Activated CD4-positive, alpha-beta T cell treated with anti-CD3 and anti-CD28 coated beads, Interleukin-2, Interleukin-6, amounts not matched to agents 100 ng/mL and 50 ng/mL, durations not matched to agents 16 hours and 8 hours (primary cell): Measurements from ENCODE around the gene POU2F2.
A peak's percentile ranks its signal among the peaks of the same experiment; 100 is the strongest.

Source experiments
- DNase-seq: peaks from one replicate; pipeline ENCODE4 v3.0.0-alpha.2; 2020

The POU2F2 gene

DNA sequence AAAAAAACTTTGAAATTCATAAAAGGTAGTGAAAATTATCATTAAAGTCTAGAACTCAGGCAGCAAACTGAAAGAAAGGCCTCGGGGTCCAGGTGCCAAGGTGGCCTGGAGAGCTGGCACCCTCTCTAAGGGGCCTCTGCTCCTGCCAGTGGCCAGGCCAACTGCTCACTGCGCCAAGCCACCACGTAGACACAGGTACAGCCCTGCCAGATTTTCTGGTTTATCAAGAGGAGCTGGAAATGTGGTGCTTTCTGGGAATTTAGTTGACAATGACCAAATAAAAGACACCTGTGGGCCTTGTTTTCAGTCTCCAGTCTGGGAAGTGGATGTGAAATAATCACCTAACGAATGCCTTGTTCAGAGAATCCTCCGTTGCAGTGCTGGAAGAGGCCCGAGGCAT, 33.5 kb downstream of the POU2F2 start:
- DNase-seq = no peak

DNA sequence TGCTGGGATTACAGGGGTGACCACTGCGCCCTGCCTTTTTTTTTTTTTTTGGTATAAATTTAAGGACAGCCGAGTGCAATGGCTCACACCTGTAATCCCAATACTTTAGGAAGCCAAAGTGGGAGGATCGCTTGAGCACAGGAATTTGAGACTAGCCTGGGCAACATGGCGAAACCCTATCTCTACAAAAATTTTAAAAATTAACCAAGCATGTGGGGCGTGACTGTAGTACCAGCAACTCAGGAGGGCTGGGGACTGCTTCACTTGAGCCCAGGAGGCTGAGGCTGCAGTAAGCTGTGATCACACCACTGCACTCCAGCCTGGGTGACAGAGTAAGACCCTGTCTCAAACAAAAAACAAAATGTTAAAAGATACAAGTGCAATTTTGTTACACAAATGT, 34.8 kb downstream of the POU2F2 start:
- no peak for DNase-seq

DNA sequence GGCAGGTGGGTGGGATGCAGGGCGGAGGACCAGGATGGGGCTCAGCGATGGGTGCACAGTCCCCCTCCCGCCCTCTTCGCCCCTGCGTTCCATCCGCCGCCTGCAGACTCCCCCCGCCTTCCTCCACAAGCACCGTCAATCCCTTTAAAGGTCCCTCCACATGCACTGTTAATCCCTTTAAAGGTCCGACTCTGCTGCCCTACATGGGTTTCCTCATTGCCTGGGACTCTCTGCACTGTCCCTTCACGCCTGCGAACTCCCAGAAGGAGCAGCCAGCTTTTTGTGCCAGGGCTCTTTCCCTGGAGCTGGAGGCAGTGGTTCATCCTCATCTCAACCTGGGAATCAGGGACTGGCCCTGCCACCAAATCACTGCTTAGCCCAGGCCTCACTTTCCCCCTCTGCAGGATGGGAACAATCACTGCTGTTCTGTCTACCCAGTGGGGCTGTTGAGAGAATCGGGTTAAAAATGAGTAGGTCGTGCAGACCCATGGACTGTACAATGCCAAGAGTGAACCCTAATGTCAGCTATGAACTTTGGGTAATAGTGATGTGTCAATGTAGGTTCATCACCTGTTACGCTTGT, 35.9 kb downstream of the POU2F2 start:
- no peak for DNase-seq

DNA sequence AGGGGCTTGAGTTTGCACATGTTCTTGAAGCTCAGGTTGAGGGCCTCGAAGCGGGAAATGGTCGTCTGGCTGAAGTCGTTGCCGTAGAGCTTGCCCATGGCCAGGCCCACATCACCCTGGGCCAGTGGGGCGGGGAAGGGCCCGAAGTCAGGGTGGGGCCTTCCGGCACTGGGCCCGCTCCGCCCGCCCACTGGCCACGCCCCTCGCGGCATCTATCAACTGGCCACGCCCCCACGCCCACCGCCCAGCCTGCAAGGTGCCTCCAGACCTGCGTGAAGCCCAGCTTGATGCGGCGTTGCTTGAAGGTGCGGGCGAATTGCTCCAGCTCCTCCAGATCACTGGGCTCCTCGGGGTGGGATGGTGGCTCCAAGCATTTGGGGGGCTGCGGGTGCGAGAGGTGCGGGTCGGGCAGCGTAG, 36.4 kb downstream of the POU2F2 start:
- no peak for DNase-seq

DNA sequence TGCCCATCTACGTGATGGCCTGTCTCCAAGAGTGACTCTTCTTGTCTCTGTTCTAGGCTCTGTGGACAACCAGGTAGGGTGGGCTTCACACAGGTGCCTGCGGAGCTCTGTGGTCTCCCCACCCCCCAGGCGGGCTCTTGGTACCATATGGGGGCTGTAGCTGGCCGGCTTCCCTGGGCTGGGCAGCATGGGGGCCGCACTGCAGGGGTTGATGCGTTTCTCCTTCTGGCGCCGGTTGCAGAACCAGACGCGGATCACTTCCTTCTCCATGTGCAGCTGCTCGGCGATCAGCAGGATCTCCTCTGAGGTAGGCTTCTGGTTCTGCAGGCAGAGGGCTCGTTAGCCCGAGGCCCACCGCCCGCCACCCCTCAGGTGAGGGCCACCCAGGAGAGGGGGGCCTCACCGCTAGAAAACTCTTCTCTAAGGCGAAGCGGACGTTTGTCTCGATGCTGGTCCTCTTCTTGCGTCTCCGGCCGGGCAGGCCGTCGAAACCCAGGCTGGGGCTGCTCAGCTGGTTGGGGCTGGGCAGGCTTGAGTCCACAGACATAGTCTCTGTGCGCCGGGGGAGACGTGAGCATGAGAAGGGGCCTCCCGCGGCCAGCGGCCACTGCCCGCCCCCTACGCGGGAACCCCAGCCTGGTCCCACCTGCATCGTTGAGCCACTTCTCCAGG, 37.0 kb downstream of the POU2F2 start:
- no peak for DNase-seq

DNA sequence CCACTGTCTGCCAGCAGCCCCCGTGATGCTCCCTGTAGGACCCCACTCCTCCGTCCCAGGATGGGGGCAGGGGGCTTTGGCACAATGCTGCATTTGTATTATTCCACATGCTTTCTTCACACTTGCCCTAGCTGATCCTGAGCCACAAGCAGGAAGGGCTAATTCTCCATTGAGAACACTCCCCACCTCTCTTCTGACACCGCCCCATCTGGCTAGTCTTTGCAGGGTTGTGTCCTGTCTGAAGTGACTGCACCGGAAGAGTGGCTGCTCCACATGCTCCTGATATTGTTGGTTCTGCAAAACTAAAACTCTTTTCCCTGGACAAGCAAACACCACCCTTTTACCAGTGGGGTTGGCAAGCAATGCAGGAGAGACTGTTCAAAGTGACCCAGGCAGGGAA, 38.3 kb downstream of the POU2F2 start:
- no peak for DNase-seq

DNA sequence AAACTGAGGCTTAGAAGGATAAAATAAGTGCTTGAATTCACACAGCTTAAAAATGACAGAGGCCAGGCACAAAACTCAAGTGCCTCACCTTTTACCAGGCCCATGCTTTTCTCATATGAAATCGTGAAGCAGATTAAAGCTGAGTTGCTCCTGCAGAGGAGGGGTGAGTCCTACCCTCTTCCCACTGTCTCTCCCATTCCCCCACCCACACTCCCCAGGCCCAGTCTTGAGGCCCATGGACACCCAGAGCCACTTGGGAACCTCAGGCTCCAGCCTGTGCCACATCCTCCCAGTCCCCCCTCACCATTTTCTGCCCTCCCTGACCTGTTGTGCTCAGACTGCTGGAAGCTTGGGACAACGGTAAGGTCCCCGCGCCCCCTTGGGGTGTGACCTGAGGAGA, 38.7 kb downstream of the POU2F2 start:
- DNase-seq = no peak

DNA sequence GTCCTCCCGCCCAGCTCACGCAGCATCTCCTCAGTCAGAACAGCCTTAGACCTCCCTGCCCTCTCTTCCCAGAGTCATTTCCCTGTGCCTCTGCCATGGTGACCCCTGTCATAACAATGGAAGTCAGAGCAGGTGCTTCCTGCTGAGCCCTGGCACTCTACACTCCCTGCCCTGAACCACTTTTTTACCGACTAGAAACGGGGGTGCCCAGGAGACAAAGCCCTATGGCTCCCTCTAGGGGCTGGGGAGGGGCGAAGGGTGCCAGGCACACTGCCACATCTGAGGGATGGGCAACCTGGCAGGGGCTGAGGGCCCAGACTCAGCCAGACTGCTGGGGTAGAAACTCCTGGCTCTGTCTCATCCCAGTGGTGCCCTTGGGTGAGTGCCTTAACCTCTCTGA, 39.9 kb downstream of the POU2F2 start:
- peak; percentile 70 for DNase-seq

DNA sequence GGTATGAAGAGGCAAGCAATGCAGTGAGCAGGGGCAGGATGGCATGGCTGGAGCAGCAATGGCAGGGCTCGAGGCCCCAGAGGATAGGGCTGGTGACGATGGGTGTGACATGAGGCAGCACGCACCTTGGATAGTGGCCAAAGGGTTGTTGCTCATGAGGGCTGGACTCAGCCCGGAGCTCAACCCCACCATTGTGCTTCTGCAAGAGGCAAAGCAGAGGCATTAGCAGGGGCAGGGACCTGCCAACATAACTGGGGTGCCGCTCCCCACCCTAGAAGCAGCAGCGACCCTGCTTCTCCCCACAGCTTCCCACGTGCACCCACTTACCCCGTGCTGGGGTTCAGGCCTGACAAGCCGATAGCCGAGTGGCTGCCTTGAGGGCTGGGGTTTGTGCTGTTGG, 40.5 kb downstream of the POU2F2 start:
- DNase-seq = no peak

DNA sequence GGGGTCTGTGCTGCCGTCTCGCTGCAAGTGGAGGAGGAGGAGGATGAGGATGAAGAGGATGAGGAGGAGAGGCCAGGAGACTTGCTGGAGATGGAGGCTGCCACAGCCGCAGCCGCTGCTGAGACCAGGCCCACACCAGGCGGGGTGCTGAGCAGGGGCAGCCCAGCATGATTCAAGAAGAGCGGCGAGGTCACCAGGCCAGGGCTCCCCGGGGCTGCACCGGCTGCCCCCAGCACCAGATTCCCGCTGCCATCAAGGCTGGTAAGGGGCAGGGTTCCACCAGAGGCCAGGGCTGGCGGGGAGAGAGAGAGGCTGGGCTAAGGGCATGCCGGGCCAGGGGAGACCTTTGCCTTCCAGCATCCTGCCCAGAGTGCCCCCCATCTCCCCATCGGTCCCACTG, 40.9 kb downstream of the POU2F2 start:
- DNase-seq = no peak

DNA sequence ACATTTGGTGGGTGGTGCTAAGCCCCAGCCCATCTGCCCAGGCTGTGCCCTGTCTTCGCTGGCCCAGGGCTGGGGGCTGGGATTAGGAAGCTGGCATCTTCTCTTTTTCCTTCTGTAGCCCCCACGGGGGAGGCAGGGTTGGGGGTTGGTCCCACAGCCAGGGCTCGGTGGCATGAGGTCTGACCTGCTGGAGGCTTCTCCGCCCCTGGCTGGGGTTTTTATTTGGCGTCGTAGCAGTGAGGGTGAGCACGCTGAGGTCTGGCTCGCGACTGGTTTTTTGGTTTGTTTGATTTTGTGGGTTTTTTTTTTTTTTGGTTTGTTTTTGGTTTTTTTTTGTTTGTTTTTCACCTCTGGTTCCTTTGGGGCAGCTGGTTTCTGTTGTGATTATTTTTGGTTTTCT, 41.6 kb downstream of the POU2F2 start:
- DNase-seq = no peak

DNA sequence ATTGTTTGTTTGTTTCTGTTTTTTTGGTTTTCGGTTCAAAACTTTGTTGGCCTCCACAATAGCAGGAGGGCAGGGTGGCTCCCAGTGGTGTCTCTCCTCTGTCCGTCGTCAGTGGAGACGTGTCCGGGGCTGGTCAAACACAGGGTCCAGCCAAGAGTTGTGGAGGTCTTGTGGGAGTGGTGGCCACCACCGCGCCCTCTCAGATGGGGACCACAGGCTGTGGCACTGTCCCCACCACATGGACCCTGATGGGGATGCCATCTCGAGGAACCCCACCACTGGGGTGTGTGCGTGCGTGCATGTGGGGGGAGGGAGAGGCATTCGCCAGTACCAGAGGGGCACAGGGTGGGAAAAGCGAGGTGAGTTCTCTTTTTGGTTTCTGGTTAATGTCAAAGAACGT, 42.5 kb downstream of the POU2F2 start:
- no peak for DNase-seq

DNA sequence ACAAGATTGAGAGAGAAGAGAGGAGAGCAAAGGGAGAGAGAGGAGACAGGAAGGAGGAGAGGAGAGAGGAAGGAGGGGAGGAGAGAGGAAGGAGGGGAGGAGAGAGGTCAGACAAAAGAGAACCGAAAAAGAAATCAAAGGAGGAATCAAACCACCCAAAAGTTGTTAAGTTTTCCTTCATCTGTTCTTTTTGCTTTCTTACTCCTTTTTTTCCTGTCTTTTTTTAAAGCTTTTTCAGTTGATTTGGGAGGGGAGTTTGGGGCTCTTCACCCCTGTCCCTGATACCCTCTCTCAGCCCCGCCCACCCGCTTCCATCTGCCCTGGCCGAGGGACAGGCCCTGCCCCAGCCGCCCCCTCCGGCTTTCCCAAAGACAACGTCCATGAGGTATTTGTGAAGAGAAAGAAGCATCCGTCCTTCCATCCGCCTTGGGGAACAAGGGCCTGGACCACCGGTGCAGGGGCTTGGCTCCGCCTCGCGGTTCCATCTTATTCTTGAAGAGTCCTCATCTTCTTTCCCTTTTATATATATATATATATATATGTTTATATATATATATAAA, 43.0 kb downstream of the POU2F2 start:
- DNase-seq = no peak

DNA sequence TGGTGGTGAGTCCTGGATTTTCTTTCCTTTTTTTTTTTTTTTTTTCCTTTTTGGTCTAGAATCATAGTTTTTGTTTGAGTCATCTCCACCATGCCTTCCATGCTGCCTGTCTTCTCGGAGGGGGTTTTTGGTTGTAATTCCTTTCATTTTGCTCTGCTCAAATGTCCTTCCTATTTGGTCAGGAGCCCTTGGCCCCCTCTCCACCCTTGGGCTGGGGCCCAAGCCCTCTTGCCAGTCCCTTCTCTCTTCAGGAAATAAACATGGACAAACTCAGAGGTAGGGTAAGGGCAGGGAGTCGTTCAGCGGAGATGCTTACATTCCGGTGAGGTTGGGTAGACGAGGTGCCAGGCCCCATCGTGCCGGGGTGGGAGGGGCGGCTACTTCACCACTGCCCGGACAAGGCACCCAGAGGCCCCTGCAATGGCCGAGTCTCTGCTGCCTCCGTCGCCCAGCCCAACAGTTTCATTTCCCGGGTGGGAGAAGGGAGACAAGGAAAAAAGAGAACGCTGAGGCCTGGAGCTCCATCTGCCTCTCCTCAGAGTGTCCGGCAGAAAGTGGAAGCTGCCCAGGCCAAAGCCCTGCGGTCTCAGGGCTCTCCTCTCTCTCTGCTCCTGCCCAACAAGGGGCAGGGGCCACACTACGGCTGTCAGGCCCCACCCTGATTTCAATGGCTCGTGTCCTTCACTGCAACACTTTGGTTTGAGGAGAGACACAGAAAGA, 43.6 kb downstream of the POU2F2 start:
- no peak for DNase-seq

DNA sequence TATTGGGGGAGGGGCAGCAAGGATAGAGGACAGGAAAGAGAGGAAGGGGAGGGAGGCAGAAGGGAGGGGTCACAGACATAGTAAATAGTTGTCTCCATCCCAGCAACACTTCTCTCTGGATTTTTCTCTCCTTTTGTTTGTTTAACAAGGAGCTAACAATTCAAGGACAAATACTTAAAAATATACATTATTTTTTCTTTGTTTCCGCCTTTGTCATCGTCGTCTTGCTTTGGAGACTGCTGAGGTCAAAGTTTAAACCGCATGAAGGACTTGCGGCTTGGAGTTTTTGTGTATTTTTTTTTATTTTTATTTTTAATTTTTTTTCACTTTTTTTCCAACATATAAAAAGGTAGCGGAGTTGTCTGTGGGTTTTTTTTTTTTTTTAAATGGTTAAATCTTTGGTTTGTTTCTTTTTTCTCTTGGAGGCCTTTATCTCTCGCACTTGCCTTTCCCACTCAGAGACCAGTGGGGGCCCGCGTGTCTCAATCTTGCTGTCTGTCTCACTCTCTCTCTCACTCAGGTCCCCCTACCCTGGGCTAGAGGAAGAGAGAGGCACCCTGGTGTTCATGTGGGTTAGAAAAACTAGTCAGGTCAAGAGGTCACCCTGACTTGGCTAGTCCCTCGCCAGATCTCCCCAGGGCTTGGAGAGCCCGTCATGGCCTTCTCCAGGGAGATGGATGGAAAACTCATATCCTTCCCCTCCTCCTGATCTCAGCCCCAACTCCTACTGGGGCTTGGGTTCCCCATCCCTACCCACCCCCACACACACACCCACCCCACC, 45.3 kb downstream of the POU2F2 start:
- DNase-seq = no peak

DNA sequence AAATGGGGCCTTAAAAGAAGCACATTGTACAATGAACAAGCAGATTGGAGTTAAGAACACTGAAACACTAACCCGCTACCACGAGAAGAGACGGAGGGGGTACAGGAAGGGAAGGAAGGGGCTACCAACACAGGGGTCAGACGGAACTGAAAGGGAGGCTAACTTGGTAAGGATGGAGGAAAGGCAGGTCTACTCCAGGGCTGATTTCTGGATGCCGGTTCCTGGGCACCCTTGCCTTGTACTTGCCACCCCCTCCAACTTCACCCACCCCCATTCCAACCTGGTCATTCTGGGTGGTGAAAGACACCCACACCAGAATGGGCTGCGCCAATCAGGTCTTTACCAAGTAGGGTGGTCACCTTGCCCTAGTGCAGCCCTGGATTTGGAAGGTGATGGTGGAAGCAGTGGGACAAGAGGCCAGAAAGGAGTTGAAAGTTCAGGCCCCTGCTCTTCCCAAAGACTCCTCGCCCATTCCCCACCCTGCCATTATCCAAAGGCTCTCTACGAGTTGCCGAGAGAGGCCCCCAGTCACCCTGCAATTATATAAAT, 46.0 kb downstream of the POU2F2 start:
- DNase-seq = no peak

DNA sequence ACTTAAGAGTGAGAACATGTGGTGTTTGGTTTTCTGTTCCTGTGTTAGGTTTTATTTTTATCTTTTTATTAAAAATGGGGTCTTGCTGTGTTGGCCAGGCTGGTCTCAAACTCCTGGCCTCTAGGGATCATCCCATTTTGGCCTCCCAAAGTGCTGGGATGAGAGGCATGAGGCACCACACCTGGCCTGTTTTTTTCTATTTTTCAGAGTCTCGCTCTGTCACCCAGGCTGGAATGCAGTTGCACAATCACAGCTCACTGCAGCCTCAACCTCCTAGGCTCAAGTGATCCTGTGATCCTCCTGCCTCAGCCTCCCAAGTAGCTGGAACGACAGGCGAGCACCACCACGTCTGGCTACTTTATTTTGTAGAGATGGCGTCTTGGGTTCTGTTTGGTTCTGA, 48.7 kb downstream of the POU2F2 start:
- no peak for DNase-seq

DNA sequence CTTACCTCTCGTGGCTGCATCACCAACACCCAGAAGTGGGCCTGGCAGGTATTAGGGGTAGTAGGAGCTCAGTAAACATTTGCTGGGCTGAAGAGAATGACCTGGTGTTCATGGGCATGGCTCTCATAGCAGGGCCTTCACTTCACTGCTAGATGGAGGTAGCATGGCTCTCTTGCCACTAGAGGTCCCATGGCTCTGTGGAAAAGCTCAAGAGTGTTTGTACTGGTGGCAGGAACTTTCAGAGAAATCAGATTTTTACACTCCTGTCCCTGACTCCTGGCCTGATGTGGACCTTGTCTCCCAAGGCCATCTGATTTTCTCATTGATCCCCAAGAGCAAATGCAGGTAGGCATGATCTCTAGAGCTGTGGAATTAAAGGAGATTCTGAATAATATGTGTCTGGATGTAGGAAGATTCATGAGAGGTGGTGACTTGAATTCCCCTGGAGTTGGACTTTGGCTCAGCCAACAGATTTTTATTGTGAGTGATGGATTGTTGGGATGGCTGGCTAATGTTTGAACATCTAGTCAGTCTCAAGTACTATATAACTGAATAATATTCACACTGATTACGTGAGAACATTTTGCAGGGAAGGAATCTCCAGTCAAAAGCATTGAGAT, 50.6 kb downstream of the POU2F2 start:
- peak; percentile 32 for DNase-seq

DNA sequence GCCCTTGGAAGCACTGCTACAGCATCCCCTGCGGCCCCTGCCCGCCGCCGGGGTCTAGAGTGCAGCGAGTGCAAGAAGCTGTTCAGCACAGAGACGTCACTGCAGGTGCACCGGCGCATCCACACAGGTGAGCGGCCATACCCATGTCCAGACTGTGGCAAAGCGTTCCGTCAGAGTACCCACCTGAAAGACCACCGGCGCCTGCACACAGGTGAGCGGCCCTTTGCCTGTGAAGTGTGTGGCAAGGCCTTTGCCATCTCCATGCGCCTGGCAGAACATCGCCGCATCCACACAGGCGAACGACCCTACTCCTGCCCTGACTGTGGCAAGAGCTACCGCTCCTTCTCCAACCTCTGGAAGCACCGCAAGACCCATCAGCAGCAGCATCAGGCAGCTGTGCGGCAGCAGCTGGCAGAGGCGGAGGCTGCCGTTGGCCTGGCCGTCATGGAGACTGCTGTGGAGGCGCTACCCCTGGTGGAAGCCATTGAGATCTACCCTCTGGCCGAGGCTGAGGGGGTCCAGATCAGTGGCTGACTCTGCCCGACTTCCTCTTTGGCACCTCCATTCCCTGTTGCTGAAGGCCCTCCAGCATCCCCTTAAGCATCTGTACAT, 51.4 kb downstream of the POU2F2 start:
- no peak for DNase-seq

DNA sequence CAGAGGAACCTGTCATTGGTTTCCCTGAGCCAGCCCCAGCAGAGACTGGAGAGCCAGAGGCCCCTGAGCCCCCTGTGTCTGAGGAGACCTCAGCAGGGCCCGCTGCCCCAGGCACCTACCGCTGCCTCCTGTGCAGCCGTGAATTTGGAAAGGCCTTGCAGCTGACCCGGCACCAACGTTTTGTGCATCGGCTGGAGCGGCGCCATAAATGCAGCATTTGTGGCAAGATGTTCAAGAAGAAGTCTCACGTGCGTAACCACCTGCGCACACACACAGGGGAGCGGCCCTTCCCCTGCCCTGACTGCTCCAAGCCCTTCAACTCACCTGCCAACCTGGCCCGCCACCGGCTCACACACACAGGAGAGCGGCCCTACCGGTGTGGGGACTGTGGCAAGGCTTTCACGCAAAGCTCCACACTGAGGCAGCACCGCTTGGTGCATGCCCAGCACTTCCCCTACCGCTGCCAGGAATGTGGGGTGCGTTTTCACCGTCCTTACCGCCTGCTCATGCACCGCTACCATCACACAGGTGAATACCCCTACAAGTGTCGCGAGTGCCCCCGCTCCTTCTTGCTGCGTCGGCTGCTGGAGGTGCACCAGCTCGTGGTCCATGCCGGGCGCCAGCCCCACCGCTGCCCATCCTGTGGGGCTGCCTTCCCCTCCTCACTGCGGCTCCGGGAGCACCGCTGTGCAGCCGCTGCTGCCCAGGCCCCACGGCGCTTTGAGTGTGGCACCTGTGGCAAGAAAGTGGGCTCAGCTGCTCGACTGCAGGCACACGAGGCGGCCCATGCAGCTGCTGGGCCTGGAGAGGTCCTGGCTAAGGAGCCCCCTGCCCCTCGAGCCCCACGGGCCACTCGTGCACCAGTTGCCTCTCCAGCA, 52.1 kb downstream of the POU2F2 start:
- DNase-seq = no peak

DNA sequence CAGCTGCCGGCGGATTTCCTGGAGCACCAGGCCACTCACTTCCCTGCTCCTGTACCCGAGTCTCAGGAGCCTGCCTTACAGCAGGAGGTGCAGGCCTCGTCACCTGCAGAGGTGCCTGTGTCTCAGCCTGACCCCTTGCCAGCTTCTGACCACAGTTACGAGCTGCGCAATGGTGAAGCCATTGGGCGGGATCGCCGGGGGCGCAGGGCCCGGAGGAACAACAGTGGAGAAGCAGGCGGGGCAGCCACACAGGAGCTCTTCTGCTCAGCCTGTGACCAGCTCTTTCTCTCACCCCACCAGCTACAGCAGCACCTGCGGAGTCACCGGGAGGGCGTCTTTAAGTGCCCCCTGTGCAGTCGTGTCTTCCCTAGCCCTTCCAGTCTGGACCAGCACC, 53.0 kb downstream of the POU2F2 start:
- DNase-seq = no peak
